Measurements from ENCODE around the gene TRIM67. TPM values are rescaled to one million over a fixed set of nuclear protein-coding genes. Genes with fewer than 3 reads are reported as not detected.

Gene TRIM67
- total RNA-seq, 2 donors from 2014 or later, result under 0.01 TPM; not detected in 1

- no peak for ATAC-seq
- intact Hi-C loops (cut with DNase I), result no loop called here
- H3K4me3 ChIP-seq, result no peak overlapping the region
These were observed 38.7 kb downstream of the TRIM67 start for GRCh38 chr1:231200388-231201031.

GRCh38 chr1:231201375-231201978 lies 39.6 kb downstream of the TRIM67 start:
- H3K27me3 ChIP-seq, result no peaks in the 10 kb centered on the region
- WGBS, 2 donors, result 79 to 81% methylated on average over 16 of the region's 16 CpGs
- TF ChIP-seq CTCF (IDR thresholded peaks at IDR 0.05) (no peak), POLR2A (IDR thresholded peaks at IDR 0.05) (no peak)
- no peak overlapping the region for H3K4me3 ChIP-seq
- DNase-seq, result no peak
- no peak for ATAC-seq
- no peaks in the 10 kb centered on the region for H3K4me1 ChIP-seq
- no peaks in the 10 kb centered on the region for H3K36me3 ChIP-seq (replicated peaks in 1 of 2; ENCODE audit: insufficient read depth in 1 of 2, low read depth in 2 of 2)
- no peaks in the 10 kb centered on the region for H3K9me3 ChIP-seq
- H3K27ac ChIP-seq, result no peak overlapping the region
- intact Hi-C loops (cut with DNase I), result no loop called here

More at GRCh38 chr1:231200388-231201031, 38.7 kb downstream of the TRIM67 start:
- no peak overlapping the region for H3K27ac ChIP-seq
- no peaks in the 10 kb centered on the region for H3K27me3 ChIP-seq
- peaks cover 3% of the 10 kb centered on the region for H3K4me1 ChIP-seq
- DNase-seq, result no peak
- no peaks in the 10 kb centered on the region for H3K36me3 ChIP-seq (replicated peaks in 1 of 2; ENCODE audit: insufficient read depth in 1 of 2, low read depth in 2 of 2)
- no peaks in the 10 kb centered on the region for H3K9me3 ChIP-seq
- WGBS, 2 donors, result 49 to 50% methylated on average over 8 of the region's 8 CpGs
- no peak for TF ChIP-seq CTCF (IDR thresholded peaks at IDR 0.05)
- TF ChIP-seq POLR2A (IDR thresholded peaks at IDR 0.05), result no peak

GRCh38 chr1:231201979-231202633 lies 40.2 kb downstream of the TRIM67 start:
- TF ChIP-seq POLR2A (IDR thresholded peaks at IDR 0.05), result no peak
- no peak for TF ChIP-seq CTCF (IDR thresholded peaks at IDR 0.05)
- Histone ChIP-seq H3K27ac (no peak overlapping the region), H3K9me3 (no peaks in the 10 kb centered on the region), H3K27me3 (no peaks in the 10 kb centered on the region), H3K36me3 (replicated peaks in 1 of 2; ENCODE audit: insufficient read depth in 1 of 2, low read depth in 2 of 2) (no peaks in the 10 kb centered on the region), H3K4me3 (no peak overlapping the region), H3K4me1 (no peaks in the 10 kb centered on the region)
- ATAC-seq (no peak), DNase-seq (no peak)
- 68% methylated on average over 5 of the region's 5 CpGs for WGBS, 2 donors
- intact Hi-C loops (cut with DNase I), result no loop called here

GRCh38 chr1:231203259-231204057 lies 41.6 kb downstream of the TRIM67 start:
- TF ChIP-seq POLR2A (IDR thresholded peaks at IDR 0.05) (no peak), CTCF (IDR thresholded peaks at IDR 0.05) (no peak)
- 63 to 71% methylated on average over 13 to 21 of the region's 21 CpGs for whole genome bisulfite sequencing, 2 donors
- Histone ChIP-seq H3K27me3 (no peaks in the 10 kb centered on the region), H3K27ac (no peak overlapping the region), H3K4me1 (no peaks in the 10 kb centered on the region), H3K36me3 (replicated peaks in 1 of 2; ENCODE audit: insufficient read depth in 1 of 2, low read depth in 2 of 2) (no peaks in the 10 kb centered on the region), H3K9me3 (no peaks in the 10 kb centered on the region), H3K4me3 (no peak overlapping the region)
- intact Hi-C loops (cut with DNase I), result no loop called here
- DNase-seq (no peak), ATAC-seq (no peak)

Data from body of pancreas (tissue), 4 donors.